ENCODE results near the gene CPNE5. TPM values are rescaled to one million over a fixed set of nuclear protein-coding genes. Genes with fewer than 3 reads are reported as not detected.

Gene CPNE5
- polyA plus RNA-seq, 1 donor (not counting 4 experiments of a cell fraction or from before 2014, with no cell fraction given), result 0.05 TPM

- no peak overlapping the region for H3K27ac ChIP-seq (ENCODE audit: control insufficient read depth, insufficient read depth, low read length)
- peaks cover 4% of the 10 kb centered on the region for H3K27me3 ChIP-seq (ENCODE audit: control insufficient read depth, extremely low read depth, insufficient read depth, low read length)
- no peaks in the 10 kb centered on the region for H4K20me1 ChIP-seq (ENCODE audit: control insufficient read depth, extremely low read depth, insufficient read depth, low read length)
- H2AFZ ChIP-seq (ENCODE audit: control insufficient read depth, low read length), result no peak overlapping the region
- H3K9ac ChIP-seq (ENCODE audit: control insufficient read depth, extremely low read depth, insufficient read depth, low read length), result no peak overlapping the region
- DNase-seq (ENCODE audit: low read depth, low spot score) (no peak), FAIRE-seq (no peak)
- no peaks in the 10 kb centered on the region for H3K4me1 ChIP-seq (ENCODE audit: control insufficient read depth, extremely low read depth, insufficient read depth, low read length)
- TF ChIP-seq CTCF (optimal IDR thresholded peaks at IDR 0.05 in 1 of 3, IDR thresholded peaks at IDR 0.05 in 1 of 3, conservative IDR thresholded peaks at IDR 0.05 in 1 of 3; ENCODE audit: extremely low read depth in 1 of 3, insufficient read depth in 2 of 3, low read length in 3 of 3), result no peak
- TF ChIP-seq EZH2 (IDR thresholded peaks at IDR 0.05; ENCODE audit: low read length), result no peak
- no peak overlapping the region for H3K4me3 ChIP-seq (ENCODE audit: control insufficient read depth in 2 of 3, extremely low read depth in 1 of 3, insufficient read depth in 2 of 3, low read depth in 1 of 3, low read length in 3 of 3)
- H3K36me3 ChIP-seq (ENCODE audit: control insufficient read depth in 2 of 2, extremely low read depth in 1 of 2, insufficient read depth in 2 of 2, low read length in 2 of 2), result no peaks in the 10 kb centered on the region
- H3K79me2 ChIP-seq (ENCODE audit: control insufficient read depth, insufficient read depth, low read length), result no peaks in the 10 kb centered on the region
- no peaks in the 10 kb centered on the region for H3K9me1 ChIP-seq (ENCODE audit: control insufficient read depth, extremely low read depth, insufficient read depth, low read length)
- dilution Hi-C loops (cut with MboI; ENCODE audit: extremely low pct_ligation_motif_present, low sequenced_read_pairs), result no loop called here
- H3K9me3 ChIP-seq (ENCODE audit: control insufficient read depth, low read depth, low read length), result no peaks in the 10 kb centered on the region
- no peak overlapping the region for H3K4me2 ChIP-seq (ENCODE audit: control insufficient read depth, extremely low read depth, insufficient read depth, low read depth, low read length)
Measured at GRCh38 chr6:36798852-36799251, 40.4 kb downstream of the CPNE5 start.

- no peak overlapping the region for H3K27ac ChIP-seq (ENCODE audit: control insufficient read depth, insufficient read depth, low read length)
- TF ChIP-seq EZH2 (IDR thresholded peaks at IDR 0.05; ENCODE audit: low read length) (no peak), CTCF (optimal IDR thresholded peaks at IDR 0.05 in 1 of 3, IDR thresholded peaks at IDR 0.05 in 1 of 3, conservative IDR thresholded peaks at IDR 0.05 in 1 of 3; ENCODE audit: extremely low read depth in 1 of 3, insufficient read depth in 2 of 3, low read length in 3 of 3) (no peak)
- no peak overlapping the region for H3K4me3 ChIP-seq (ENCODE audit: control insufficient read depth in 2 of 3, extremely low read depth in 1 of 3, insufficient read depth in 2 of 3, low read depth in 1 of 3, low read length in 3 of 3)
- no peak overlapping the region for H2AFZ ChIP-seq (ENCODE audit: control insufficient read depth, low read length)
- no peaks in the 10 kb centered on the region for H3K79me2 ChIP-seq (ENCODE audit: control insufficient read depth, insufficient read depth, low read length)
- no peak overlapping the region for H3K9ac ChIP-seq (ENCODE audit: control insufficient read depth, extremely low read depth, insufficient read depth, low read length)
- no peaks in the 10 kb centered on the region for H3K9me1 ChIP-seq (ENCODE audit: control insufficient read depth, extremely low read depth, insufficient read depth, low read length)
- no peaks in the 10 kb centered on the region for H4K20me1 ChIP-seq (ENCODE audit: control insufficient read depth, extremely low read depth, insufficient read depth, low read length)
- no peaks in the 10 kb centered on the region for H3K36me3 ChIP-seq (ENCODE audit: control insufficient read depth in 2 of 2, extremely low read depth in 1 of 2, insufficient read depth in 2 of 2, low read length in 2 of 2)
- DNase-seq (ENCODE audit: low read depth, low spot score) (no peak), FAIRE-seq (no peak)
- no peak overlapping the region for H3K4me2 ChIP-seq (ENCODE audit: control insufficient read depth, extremely low read depth, insufficient read depth, low read depth, low read length)
- H3K27me3 ChIP-seq (ENCODE audit: control insufficient read depth, extremely low read depth, insufficient read depth, low read length), result peaks cover 13% of the 10 kb centered on the region
- dilution Hi-C loops (cut with MboI; ENCODE audit: extremely low pct_ligation_motif_present, low sequenced_read_pairs), result no loop called here
- H3K9me3 ChIP-seq (ENCODE audit: control insufficient read depth, low read depth, low read length), result no peaks in the 10 kb centered on the region
- no peaks in the 10 kb centered on the region for H3K4me1 ChIP-seq (ENCODE audit: control insufficient read depth, extremely low read depth, insufficient read depth, low read length)
Measured at GRCh38 chr6:36797653-36798052, 41.6 kb downstream of the CPNE5 start.

Measured in keratinocyte (primary cell).